Islet precursor cell (in vitro differentiated cells): ENCODE results near the gene GALNT9.
"Not testable (repeated sequence)": the region's sequence is repeated elsewhere in the genome, so short reads cannot be mapped to it uniquely, and the experiment has no call there.

Experiments
- DNase-seq: peaks from one replicate; pipeline ENCODE4 v3.0.0-alpha.2; 2018

Gene GALNT9

DNA sequence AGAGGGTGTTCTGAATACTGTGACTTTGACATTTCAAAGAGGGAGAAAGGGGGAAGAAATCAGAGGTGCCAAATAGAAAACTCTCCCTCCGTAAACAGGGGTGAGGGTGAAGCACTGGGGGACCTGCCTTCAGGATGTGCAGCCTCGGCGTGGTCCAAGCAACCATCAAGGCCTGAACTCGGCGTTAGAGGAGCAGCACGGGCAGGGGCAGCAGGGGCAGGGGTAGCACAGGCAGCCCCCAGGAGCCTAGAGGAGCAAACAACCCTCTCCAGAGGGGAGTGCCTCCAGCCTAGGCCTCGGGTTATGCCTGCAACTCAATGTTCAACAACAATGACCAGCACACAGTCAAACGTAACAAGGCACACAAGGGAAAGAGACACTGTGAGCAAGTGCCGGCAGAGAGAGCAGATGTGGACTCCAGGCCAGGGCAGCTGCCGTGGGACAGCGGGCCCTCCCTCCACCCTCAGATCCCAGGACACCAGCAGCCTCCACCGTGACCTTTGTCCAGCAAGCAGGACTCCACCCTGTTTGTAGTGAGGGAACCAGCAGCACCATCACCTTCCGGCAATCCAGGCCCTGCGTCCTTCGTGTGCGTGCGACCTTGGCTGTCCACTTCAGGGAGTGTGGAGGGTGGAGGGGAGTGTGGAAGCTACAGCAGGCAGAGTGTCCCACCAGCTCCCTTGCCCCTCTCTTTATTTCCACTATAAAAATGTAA, 18.0 kb downstream of the GALNT9 start:
- DNase-seq: no peak

DNA sequence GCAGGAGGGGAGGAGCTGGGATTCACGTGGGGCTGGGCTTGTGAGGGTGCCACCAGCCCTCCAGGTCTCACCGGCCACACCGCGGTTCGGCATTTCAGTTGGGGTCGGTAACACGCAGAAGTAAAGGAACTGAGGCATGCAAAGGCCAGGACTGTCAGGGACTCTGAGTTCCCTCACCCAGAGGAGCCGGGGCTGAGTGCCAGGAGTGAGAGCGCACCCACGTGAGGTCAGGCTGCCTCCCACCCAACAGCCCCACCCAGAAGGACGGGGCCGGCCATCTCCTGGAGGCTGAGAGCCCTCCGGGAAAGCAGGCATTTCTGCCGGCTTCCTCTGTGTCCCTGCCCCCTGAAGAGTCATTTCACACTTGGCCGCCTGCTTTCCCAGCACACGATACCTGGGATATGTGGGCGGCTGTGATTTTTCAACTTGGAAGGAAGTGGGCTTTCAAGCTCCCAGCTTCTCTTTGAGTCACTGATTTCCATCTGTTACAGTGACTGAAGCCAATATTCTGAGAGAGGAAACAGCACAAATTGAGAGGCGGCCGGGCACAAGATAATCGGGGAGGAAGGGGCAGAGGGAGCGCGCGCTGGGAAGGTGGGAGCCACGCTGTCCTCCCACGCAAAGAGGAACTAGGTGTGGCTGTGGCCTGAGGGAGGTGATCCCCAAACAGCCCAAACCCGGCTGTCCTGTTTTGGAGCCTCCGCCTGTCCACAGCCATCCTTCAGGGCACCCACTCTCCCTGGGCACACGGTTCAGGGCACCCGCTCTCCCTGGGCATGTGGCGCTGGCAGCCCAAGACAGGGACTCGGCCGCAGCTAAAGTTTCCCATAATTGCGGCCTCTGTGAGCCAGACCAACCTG, 19.0 kb downstream of the GALNT9 start:
- DNase-seq: no peak

DNA sequence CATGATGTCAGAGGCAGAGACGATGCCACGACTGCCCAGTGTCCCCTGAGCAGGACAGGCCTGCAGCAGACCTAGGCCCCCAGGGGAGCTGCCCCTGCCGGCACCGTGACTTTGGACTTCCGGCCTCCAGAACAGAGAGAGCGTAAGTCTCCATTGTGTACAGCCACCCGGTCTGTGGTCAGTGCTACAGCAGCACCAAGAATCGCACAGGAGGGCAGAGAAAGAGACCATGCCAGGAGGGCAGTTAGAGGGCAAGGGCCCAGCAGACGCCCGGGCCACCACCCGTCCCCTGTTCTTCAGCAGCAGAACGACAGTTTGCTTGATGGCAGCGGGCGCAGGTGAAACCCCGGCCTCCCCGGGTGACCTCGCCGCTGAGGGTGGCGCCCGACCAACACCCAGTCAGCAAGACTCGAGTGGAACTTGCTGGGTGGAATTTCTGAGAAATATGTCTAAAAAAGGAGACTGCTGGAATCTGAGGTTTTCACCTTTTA, 19.7 kb downstream of the GALNT9 start:
- DNase-seq: no peak

GRCh38 chr12:132308853-132309595, 20.4 kb downstream of the GALNT9 start:
- no peak for DNase-seq

- DNase-seq: no peak
Measured at GRCh38 chr12:132307976-132308852, 21.2 kb downstream of the GALNT9 start.

DNA sequence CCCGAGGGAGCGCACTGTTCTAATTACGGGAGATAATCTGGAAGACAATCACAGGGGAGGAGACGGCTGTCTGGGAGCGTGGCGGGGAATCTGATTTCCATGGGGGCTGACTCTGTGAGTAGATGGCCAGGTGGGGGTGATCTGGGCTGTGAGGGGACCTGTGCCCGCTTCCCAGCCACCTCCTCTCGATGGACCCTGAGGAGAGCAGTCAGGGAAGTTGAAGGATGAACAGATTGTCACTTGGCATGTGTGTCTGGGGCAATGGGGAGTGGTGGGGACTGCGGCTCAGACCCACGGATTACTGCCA, 22.6 kb downstream of the GALNT9 start:
- no peak for DNase-seq

- DNase-seq: no peak
Measured at GRCh38 chr12:132305991-132306884, 23.2 kb downstream of the GALNT9 start.

- DNase-seq: no peak
Measured at GRCh38 chr12:132305560-132305966, 23.8 kb downstream of the GALNT9 start.

GRCh38 chr12:132304866-132305265, 24.5 kb downstream of the GALNT9 start:
- not testable (repeated sequence) for DNase-seq

DNA sequence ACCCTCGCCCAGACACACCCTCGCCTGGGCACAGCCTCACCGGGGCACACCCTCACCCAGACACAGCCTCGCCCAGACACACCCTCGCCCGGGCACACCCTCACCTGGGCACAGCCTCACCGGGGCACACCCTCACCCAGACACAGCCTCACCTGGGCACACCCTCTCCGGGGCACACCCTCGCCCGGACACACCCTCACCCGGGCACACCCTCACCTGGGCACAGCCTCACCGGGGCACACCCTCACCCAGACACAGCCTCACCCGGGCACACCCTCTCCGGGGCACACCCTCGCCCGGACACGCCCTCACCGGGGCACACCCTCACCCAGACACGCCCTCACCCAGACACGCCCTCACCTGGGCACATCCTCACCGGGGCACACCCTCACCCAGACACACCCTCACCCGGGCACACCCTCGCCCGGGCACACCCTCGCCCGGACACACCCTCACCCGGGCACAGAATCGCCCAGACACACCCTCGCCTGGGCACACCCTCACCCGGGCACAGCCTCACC, 25.5 kb downstream of the GALNT9 start:
- not testable (repeated sequence) for DNase-seq

DNA sequence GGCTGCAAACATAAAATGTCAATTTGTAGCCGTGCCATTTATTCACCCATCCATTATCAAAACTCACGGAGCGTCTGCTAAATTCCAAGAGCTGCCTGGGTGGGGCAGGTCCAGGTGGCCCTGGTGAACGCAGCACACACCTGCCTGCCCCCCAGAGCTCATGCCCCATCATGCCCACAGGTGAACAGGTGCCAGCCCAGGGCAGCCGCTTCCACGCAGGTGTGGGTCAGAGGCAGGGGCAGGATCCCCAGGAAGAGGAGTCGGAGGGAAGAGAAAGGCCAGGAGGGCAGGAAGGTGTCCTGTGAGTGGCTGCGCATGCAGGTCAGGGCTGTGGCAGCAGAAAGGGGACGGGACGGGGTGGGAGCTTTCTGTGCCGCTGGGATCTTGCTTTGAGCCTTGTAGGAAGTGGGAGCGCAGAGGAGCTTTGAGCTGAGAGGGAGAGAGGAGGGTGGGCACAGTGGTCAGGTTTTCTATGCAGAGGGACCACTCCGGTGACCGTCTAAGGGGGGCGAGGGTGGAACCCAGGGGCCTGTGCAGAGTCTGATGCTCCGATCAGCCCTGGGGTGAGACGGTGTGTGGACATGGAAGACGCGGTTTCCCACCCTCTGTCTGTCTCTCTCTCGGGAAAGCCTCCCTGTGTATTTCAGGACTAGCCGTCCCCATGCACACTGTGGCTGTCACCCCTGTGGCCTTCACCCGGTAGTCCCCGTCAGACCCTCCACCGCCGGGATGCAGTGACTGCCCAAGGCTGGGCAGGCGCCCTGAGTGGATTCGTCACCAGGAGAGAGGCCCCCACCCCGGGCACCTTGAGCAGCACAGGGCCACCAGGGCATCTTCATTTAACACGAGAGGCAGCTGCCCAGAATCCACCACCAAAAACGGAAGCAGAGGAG, 26.7 kb downstream of the GALNT9 start:
- no peak for DNase-seq

- DNase-seq: no peak
Measured at GRCh38 chr12:132300789-132301722, 28.3 kb downstream of the GALNT9 start.

DNA sequence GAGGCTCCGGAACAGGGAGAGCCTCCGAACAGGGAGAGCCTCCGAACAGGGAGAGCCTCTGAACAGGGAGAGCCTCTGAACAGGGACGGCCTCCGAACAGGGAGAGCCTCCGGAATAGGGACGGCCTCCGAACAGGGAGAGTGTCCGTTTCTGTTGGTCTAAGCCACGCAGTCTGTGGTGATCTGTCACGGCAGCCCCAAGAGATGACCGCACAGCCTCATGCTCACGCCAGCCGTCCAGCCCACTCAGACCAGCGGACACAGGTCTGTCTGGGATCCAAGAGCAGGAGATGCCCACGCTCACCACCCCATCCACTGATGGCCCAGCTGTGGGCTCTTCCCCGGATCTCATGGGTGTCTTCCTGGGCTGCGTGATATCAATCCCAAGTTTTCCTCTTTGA, 33.3 kb downstream of the GALNT9 start:
- no peak for DNase-seq

- not testable (repeated sequence) for DNase-seq
Measured at GRCh38 chr12:132295561-132295960, 33.8 kb downstream of the GALNT9 start.

GRCh38 chr12:132295101-132295526, 34.3 kb downstream of the GALNT9 start:
- DNase-seq: no peak

DNA sequence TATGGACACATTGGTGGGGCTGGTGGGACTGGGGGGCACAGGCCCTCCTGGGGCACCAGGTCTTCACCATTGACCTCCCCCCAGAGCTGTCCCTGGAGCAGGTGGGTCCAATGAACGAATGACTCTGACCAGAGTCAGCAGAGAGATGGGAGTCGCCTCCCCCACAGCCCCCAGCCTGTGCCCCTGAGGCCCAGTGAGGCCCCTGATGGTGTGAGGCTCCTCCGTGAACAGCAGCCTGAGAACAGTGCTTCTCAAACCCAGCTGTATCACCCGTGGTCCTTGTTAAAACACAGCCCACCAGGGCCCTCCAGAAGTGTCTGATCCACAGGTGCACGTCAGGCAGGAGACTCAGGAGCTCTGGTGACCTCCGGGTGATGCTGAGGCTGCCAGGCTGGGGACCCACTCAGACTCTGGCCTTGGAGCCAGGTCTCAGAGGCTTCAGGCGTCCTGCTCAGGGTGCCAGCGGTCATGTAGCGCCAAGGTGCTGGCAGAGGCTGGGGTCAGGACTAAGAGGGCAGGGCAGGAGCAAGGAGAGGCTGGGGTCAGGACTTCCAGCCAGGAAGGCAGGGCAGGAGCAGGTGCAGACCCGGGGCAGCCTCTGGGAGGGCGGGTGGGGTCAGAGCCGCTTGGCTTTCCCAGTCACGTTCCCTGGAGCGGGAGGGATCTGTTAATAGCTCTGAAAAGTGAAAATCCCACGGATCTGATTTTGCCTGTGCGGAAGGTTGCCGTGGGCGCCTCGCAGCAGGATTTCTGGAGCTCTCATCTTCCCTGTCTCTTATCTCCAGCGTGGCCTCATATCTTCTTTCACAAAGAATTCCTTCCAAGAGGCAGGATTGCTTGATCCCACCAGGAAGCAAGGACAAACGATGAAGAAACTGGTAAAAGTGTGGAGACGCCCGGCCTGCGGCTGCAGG, 35.0 kb downstream of the GALNT9 start:
- DNase-seq: no peak
